K562 (cell line): Measurements from ENCODE around the gene ZFYVE28. TPM values are rescaled to one million over a fixed set of nuclear protein-coding genes. Genes with fewer than 3 reads are reported as not detected.

ENCODE experiments used
- ELF4 ChIP-seq: fragments of 450-650 bp; formaldehyde crosslinking; IDR thresholded peaks from 2 replicates; pipeline ENCODE4 v1.4.0; 2022; ENCODE audit warnings: missing genetic modification characterization
- GMEB1 ChIP-seq: fragments of 250-450 bp; sonication (Bioruptor Pico); IDR thresholded peaks from 2 replicates; pipeline ENCODE4 v1.4.0; 2020; ENCODE audit warnings: mild to moderate bottlenecking
- HMGN3 ChIP-seq: IDR thresholded peaks from 2 replicates; pipeline ENCODE4 v1.6.1; 2011; ENCODE audit warnings: borderline replicate concordance, low read depth, mild to moderate bottlenecking, mixed read lengths, low read length; ENCODE audit not compliant: insufficient read length; ENCODE audit errors: extremely low read depth
- KLF16 ChIP-seq: IDR thresholded peaks from 2 replicates; pipeline ENCODE4 v1.6.1; 2016; ENCODE audit warnings: antibody characterized with exemption
- OTX1 ChIP-seq: fragments of 450-650 bp; formaldehyde crosslinking; IDR thresholded peaks from 2 replicates; pipeline ENCODE4 v1.4.0; 2022; ENCODE audit warnings: mild to moderate bottlenecking
- PRDM10 ChIP-seq: fragments of 450-650 bp; IDR thresholded peaks from 2 replicates; pipeline ENCODE4 v1.6.1; 2018; ENCODE audit not compliant: partially characterized antibody
- SREBF2 ChIP-seq: sonication (generic); formaldehyde crosslinking; IDR thresholded peaks from 2 replicates; pipeline ENCODE4 v1.4.0; 2020; ENCODE audit warnings: mild to moderate bottlenecking, missing genetic modification reagents
- UBTF ChIP-seq, 2 experiments: IDR thresholded peaks; 2 replicates each; pipeline ENCODE4 v1.6.1; 2012; ENCODE audit warnings: improper control_type of control experiment in 2 of 2, low read depth in 2 of 2, low read length in 2 of 2, borderline replicate concordance in 1 of 2
- YY1 ChIP-seq, 3 experiments: IDR thresholded peaks; 2 replicates each; pipeline ENCODE4 v1.6.1; 2011; ENCODE audit warnings: low read length in 2 of 3, mild to moderate bottlenecking in 2 of 3, moderate library complexity in 2 of 3, borderline replicate concordance in 1 of 3, control low read depth in 1 of 3, low read depth in 1 of 3; ENCODE audit not compliant: insufficient read depth in 3 of 3, insufficient replicate concordance in 2 of 3, control insufficient read depth in 1 of 3, insufficient read length in 1 of 3; ENCODE audit errors: extremely low read depth in 1 of 3
- ZBTB11 ChIP-seq, 3 experiments: fragments of 200-800 bp in 1 of 3; fragments of 250-450 bp in 1 of 3; fragments of 450-650 bp in 1 of 3; sonication (Bioruptor Pico) in 1 of 3; sonication (Bioruptor generic) in 1 of 3; formaldehyde crosslinking in 1 of 3; IDR thresholded peaks; 2 replicates each; pipeline versions ENCODE4 v1.6.1 to v1.8.0; 2016 to 2022; ENCODE audit warnings: mild to moderate bottlenecking in 2 of 3, missing genetic modification characterization in 2 of 3, missing compliant biosample characterization in 1 of 3, moderate library complexity in 1 of 3
- ZNF584 ChIP-seq: fragments of 200-800 bp; sonication (Bioruptor generic); IDR thresholded peaks from 2 replicates; pipeline ENCODE4 v1.6.1; 2016; ENCODE audit warnings: low read depth, mild to moderate bottlenecking, missing genetic modification characterization, missing compliant biosample characterization
- ZNF644 ChIP-seq: fragments of 200-800 bp; sonication (Bioruptor generic); IDR thresholded peaks from 2 replicates; pipeline ENCODE4 v1.6.1; 2016; ENCODE audit warnings: low read depth, missing genetic modification characterization, missing compliant biosample characterization
- ZNF785 ChIP-seq: fragments of 250-450 bp; sonication (Bioruptor Pico); IDR thresholded peaks from 2 replicates; pipeline ENCODE4 v1.4.0; 2020; ENCODE audit warnings: mild to moderate bottlenecking
- polyA plus RNA-seq, 8 experiments: library from polyadenylated mRNA; depleted of rRNA in 4 of 8; stranded (reverse) in 5 of 8; unstranded in 3 of 8; fragments of >200 nt; fragmentation: Nextera tagmentation in 2 of 8; fragmentation: Illumina TruSeq in 1 of 8; extraction: Ambion mirVana in 2 of 8; extraction: Trizol in 1 of 8; gene quantifications; 2 replicates each; pipeline versions ENCODE4 v1.2.1 to v1.2.3, GENCODE V29; 2011 to 2014; ENCODE audit warnings: inconsistent platforms in 1 of 8, missing spikeins in 1 of 8
- total RNA-seq, 7 experiments: library from RNA; depleted of rRNA in 6 of 7; stranded (reverse); fragments of >200 nt in 6 of 7; fragmentation: Illumina TruSeq in 2 of 7; extraction: Trizol in 2 of 7; gene quantifications; 2 replicates each; pipeline versions ENCODE4 v1.2.1 to v1.2.3, GENCODE V29; 2011 to 2021; ENCODE audit warnings: low replicate concordance in 1 of 7

The ZFYVE28 gene
- total and polyA plus RNA-seq, 9 of the 15 experiments (the other 6 are each of a cell fraction or from before 2014, with no cell fraction given), result 1.3 to 24.8 (median 8.9) TPM

GRCh38 chr4:2441393-2442174 is 23.1 kb upstream of the ZFYVE28 start (continued):
- no peak for TF ChIP-seq ZBTB11 (CRISPR knock-in tag; IDR thresholded peaks at IDR 0.05)
- no peak for TF ChIP-seq ELF4 (CRISPR knock-in tag)
- 0 out of 4 replicates have a peak, but pooled peaks of 1 of the 2 experiments have one; percentile 46 for TF ChIP-seq UBTF (IDR thresholded peaks at IDR 0.05; ENCODE audit: borderline replicate concordance in 1 of 2, low read depth in 2 of 2, low read length in 2 of 2)
- peak; percentile 57 for TF ChIP-seq PRDM10
- peak; percentile 55; the same call in 1 of the 2 replicates for TF ChIP-seq KLF16
- TF ChIP-seq GMEB1 (CRISPR knock-in tag), result no peak
- no peak for TF ChIP-seq SREBF2 (CRISPR knock-in tag)
- TF ChIP-seq OTX1 (CRISPR knock-in tag), result no peak
- no peak for TF ChIP-seq ZNF785 (CRISPR knock-in tag)
- TF ChIP-seq HMGN3, result no peak
- TF ChIP-seq ZNF584 (CRISPR knock-in tag), result no peak
- no peak for TF ChIP-seq ZNF644
- peak in 2 of 3 experiments; percentile 55 to 69 for TF ChIP-seq YY1 (IDR thresholded peaks at IDR 0.05; ENCODE audit: borderline replicate concordance in 1 of 3, control insufficient read depth in 1 of 3, extremely low read depth in 1 of 3, insufficient read depth in 3 of 3, insufficient read length in 1 of 3, insufficient replicate concordance in 2 of 3, low read depth in 1 of 3, low read length in 2 of 3)
